DND-41 (cell line): ENCODE measurements around the gene RTF2.

ENCODE experiments used
- ATAC-seq: fragments of 200-7000 bp; cut with Tn5 transposase; 3 replicates; pipeline ENCODE4 v1.9.1; 2021; ENCODE audit warnings: low read depth; ENCODE audit not compliant: insufficient read depth
- DNase-seq: peaks from one replicate; pipeline ENCODE4 v3.0.0-alpha.2; 2020
- H2AFZ ChIP-seq: 2 replicates; pipeline ENCODE4 v1.6.0; 2012; ENCODE audit warnings: low read depth, low read length
- H3K27ac ChIP-seq: 2 replicates; pipeline ENCODE4 v1.5.1; 2012; ENCODE audit warnings: low read length, inconsistent platforms
- H3K27me3 ChIP-seq: fragments of 200-600 bp; sonication (generic); 2 replicates; pipeline ENCODE4 v1.6.0; 2012; ENCODE audit warnings: low read length, mild to moderate bottlenecking, inconsistent platforms; ENCODE audit not compliant: insufficient read depth, poor library complexity
- H3K36me3 ChIP-seq: 2 replicates; pipeline ENCODE4 v1.5.1; 2012; ENCODE audit warnings: low read length, inconsistent platforms; ENCODE audit not compliant: insufficient read depth
- H3K4me1 ChIP-seq: 2 replicates; pipeline ENCODE4 v1.5.1; 2012; ENCODE audit warnings: mild to moderate bottlenecking, low read length; ENCODE audit not compliant: insufficient read depth
- H3K4me2 ChIP-seq: 2 replicates; pipeline ENCODE4 v1.6.0; 2012; ENCODE audit warnings: mild to moderate bottlenecking, moderate library complexity, low read length, inconsistent platforms; ENCODE audit not compliant: insufficient read depth
- H3K4me3 ChIP-seq, 2 experiments: fragments of 200-600 bp in 1 of 2; shearing (Covaris generic) in 1 of 2; 2 replicates each; pipeline ENCODE4 v1.5.1; 2012 to 2016; ENCODE audit warnings: inconsistent platforms in 2 of 2, low read length in 2 of 2, mild to moderate bottlenecking in 2 of 2, low read depth in 1 of 2, moderate library complexity in 1 of 2
- H3K79me2 ChIP-seq: 2 replicates; pipeline ENCODE4 v1.6.0; 2012; ENCODE audit warnings: low read length, inconsistent platforms; ENCODE audit not compliant: insufficient read depth
- H3K9ac ChIP-seq: 2 replicates; pipeline ENCODE4 v1.6.0; 2012; ENCODE audit warnings: low read depth, mild to moderate bottlenecking, inconsistent platforms, low read length, moderate library complexity
- H3K9me3 ChIP-seq: 2 replicates; pipeline ENCODE4 v1.5.1; 2012; ENCODE audit warnings: low read length, moderate library complexity, mild to moderate bottlenecking, inconsistent platforms; ENCODE audit not compliant: insufficient read depth, severe bottlenecking
- H4K20me1 ChIP-seq: 2 replicates; pipeline ENCODE4 v1.6.0; 2012; ENCODE audit warnings: low read length; ENCODE audit not compliant: insufficient read depth
- EZH2 ChIP-seq: IDR thresholded peaks from 3 replicates; pipeline ENCODE4 v1.6.1; 2012; ENCODE audit warnings: borderline replicate concordance, low read depth, mild to moderate bottlenecking, moderate library complexity, low read length, inconsistent platforms; ENCODE audit not compliant: severe bottlenecking
- TF ChIP-seq, protein P1 (sequence below): IDR thresholded peaks from 2 replicates; pipeline ENCODE4 v1.5.1; 2012; ENCODE audit warnings: borderline replicate concordance, low read length, moderate library complexity, mild to moderate bottlenecking; ENCODE audit not compliant: poor library complexity, severe bottlenecking; ENCODE audit errors: extremely low read depth

Gene RTF2

DNA sequence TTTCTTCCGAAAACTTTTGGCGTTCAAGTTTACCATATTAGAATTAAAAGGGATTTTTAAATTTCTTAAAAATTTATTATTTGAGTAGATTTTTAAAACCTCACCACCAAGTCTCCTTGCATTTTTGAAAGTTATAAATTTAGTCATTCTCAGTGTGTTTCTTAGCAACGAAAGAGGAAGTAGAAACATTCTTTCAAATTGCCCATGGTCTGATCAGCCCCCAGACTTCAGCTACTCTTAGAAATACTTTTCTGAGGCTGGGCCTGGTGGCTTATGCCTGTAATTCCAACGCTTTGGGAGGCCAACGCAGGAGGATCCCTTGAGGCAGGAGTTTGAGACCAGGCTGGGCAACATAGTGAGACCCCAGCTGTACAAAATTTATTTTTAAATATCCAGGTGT is 15.1 kb upstream of the RTF2 start:
- H3K27me3 ChIP-seq: peaks cover 3% of the 10 kb centered on the region
- no peaks in the 10 kb centered on the region for H3K9me3 ChIP-seq
- no peak overlapping the region for H3K27ac ChIP-seq
- no peaks in the 10 kb centered on the region for H4K20me1 ChIP-seq
- no peak overlapping the region for H3K4me3 ChIP-seq
- ATAC-seq (no peak), DNase-seq (no peak)
- no peak overlapping the region for H2AFZ ChIP-seq
- no peaks in the 10 kb centered on the region for H3K79me2 ChIP-seq
- H3K4me2 ChIP-seq: no peak overlapping the region
- H3K36me3 ChIP-seq: no peaks in the 10 kb centered on the region
- TF ChIP-seq EZH2: no peak
- TF ChIP-seq, protein P1, sequence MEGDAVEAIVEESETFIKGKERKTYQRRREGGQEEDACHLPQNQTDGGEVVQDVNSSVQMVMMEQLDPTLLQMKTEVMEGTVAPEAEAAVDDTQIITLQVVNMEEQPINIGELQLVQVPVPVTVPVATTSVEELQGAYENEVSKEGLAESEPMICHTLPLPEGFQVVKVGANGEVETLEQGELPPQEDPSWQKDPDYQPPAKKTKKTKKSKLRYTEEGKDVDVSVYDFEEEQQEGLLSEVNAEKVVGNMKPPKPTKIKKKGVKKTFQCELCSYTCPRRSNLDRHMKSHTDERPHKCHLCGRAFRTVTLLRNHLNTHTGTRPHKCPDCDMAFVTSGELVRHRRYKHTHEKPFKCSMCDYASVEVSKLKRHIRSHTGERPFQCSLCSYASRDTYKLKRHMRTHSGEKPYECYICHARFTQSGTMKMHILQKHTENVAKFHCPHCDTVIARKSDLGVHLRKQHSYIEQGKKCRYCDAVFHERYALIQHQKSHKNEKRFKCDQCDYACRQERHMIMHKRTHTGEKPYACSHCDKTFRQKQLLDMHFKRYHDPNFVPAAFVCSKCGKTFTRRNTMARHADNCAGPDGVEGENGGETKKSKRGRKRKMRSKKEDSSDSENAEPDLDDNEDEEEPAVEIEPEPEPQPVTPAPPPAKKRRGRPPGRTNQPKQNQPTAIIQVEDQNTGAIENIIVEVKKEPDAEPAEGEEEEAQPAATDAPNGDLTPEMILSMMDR: no peak
- no peaks in the 10 kb centered on the region for H3K4me1 ChIP-seq
- no peak overlapping the region for H3K9ac ChIP-seq

DNA sequence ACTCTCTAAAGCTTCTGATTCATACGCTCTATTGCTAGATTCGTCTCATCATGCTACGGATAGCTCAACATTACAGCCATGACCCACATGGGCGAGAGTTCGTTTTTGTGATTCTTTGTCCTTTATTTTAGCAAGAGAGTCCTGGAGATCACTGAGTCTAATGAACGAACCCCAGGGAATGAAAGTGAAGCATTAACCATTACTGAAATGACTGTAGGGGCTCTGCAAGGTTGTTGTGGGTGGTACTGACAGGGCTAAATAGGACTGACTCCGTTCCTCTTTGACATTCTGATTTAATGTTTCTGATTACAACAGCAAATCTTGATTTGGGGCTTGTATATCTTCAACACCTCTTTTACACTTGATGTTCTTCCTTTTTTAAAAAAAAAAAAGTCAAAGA is 13.7 kb upstream of the RTF2 start:
- Histone ChIP-seq H3K4me3 (no peak overlapping the region), H3K27me3 (peaks cover 5% of the 10 kb centered on the region), H4K20me1 (no peaks in the 10 kb centered on the region), H3K4me2 (no peak overlapping the region), H3K9me3 (no peaks in the 10 kb centered on the region), H3K9ac (no peak overlapping the region), H3K4me1 (no peaks in the 10 kb centered on the region), H3K27ac (no peak overlapping the region), H3K36me3 (no peaks in the 10 kb centered on the region), H2AFZ (no peak overlapping the region), H3K79me2 (no peaks in the 10 kb centered on the region)
- DNase-seq: no peak
- TF ChIP-seq, protein P1: no peak
- no peak for TF ChIP-seq EZH2
- ATAC-seq: no peak

DNA sequence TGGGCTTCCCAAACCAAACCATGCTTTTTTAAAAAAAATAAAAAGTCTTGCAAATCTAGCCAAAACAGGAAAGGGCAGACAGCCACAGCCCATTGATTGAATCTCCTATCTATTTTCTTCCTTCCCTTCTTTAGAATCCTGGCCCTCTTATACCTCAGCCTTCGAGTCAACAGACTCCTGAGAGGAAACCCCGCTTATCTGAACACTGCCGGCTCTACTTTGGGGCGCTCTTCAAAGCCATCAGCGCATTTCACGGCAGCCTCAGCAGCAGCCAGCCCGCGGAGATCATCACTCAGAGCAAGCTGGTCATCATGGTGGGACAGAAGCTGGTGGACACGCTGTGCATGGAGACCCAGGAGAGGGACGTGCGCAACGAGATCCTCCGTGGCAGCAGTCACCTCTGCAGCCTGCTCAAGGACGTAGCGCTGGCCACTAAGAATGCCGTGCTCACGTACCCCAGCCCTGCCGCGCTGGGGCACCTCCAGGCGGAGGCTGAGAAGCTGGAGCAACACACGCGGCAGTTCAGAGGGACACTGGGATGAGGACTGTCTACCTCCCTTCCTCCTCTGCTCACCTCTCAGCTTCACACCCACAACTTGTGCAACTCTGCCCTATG is 10.1 kb upstream of the RTF2 start:
- H3K27ac ChIP-seq: no peak overlapping the region
- no peak overlapping the region for H3K9ac ChIP-seq
- no peaks in the 10 kb centered on the region for H4K20me1 ChIP-seq
- no peaks in the 10 kb centered on the region for H3K36me3 ChIP-seq
- H3K4me1 ChIP-seq: no peaks in the 10 kb centered on the region
- no peak for DNase-seq
- TF ChIP-seq, protein P1: no peak
- TF ChIP-seq EZH2: no peak
- no peaks in the 10 kb centered on the region for H3K79me2 ChIP-seq
- H3K4me3 ChIP-seq: no peak overlapping the region
- peaks cover 5% of the 10 kb centered on the region for H3K27me3 ChIP-seq
- H3K4me2 ChIP-seq: no peak overlapping the region
- H3K9me3 ChIP-seq: no peaks in the 10 kb centered on the region
- H2AFZ ChIP-seq: no peak overlapping the region
- no peak for ATAC-seq

DNA sequence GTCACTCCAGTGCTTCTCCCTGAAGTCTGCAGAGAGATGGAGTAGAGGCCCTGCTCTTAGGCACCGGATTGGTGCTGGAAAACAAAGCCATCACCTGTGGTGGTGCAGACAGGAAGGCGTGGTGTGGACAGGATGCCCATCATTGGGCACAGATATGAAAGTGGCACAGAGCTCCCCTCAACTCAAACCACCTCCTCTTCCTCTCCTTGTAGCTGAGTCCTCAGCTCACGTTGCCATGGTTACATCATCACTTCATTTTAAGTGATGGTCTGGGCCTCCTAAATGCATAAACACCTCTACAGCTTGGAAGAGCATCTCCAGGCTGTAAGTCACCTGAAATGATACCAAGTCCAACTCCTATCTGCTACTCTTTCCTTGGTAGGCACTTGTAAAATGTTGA is 8.0 kb upstream of the RTF2 start:
- H3K36me3 ChIP-seq: no peaks in the 10 kb centered on the region
- TF ChIP-seq, protein P1: no peak
- TF ChIP-seq EZH2: no peak
- peak; percentile 53; the same call in 1 of the 3 replicates for ATAC-seq
- no peak overlapping the region for H3K4me3 ChIP-seq
- DNase-seq: no peak
- H4K20me1 ChIP-seq: no peaks in the 10 kb centered on the region
- no peaks in the 10 kb centered on the region for H3K79me2 ChIP-seq
- H3K27me3 ChIP-seq: peaks cover 5% of the 10 kb centered on the region
- no peak overlapping the region for H3K4me2 ChIP-seq
- H3K9me3 ChIP-seq: no peaks in the 10 kb centered on the region
- no peak overlapping the region for H3K9ac ChIP-seq
- no peaks in the 10 kb centered on the region; the same call in 1 of the 2 replicates for H3K4me1 ChIP-seq
- no peak overlapping the region for H3K27ac ChIP-seq
- H2AFZ ChIP-seq: no peak overlapping the region
